ENCODE measurements around the gene EVC2.

EVC2 gene

GRCh38 chr4:5709207-5709575 is 832 bp upstream of the EVC2 start:
- peak overlapping the region; percentile 67 to 73 for H3K4me3 ChIP-seq (replicated peaks in 1 of 2; ENCODE audit: low read depth in 2 of 2, low read length in 2 of 2)
- TF ChIP-seq CTCF (IDR thresholded peaks at IDR 0.05; ENCODE audit: low read depth, low read length), result no peak
- no peak for DNase-seq (ENCODE audit: low read depth in 2 of 2)

- DNase-seq (ENCODE audit: low read depth in 2 of 2), result peak in 1 of 2 donors; percentile 31
- H3K4me3 ChIP-seq (replicated peaks in 1 of 2; ENCODE audit: low read depth in 2 of 2, low read length in 2 of 2), result peak overlapping the region; percentile 67 to 73
- no peak for TF ChIP-seq CTCF (IDR thresholded peaks at IDR 0.05; ENCODE audit: low read depth, low read length)
Measured at GRCh38 chr4:5707778-5708448, 446 bp downstream of the EVC2 start.

GRCh38 chr4:5707366-5707765 is 993 bp downstream of the EVC2 start:
- H3K4me3 ChIP-seq (replicated peaks in 1 of 2; ENCODE audit: low read depth in 2 of 2, low read length in 2 of 2), result peak overlapping the region; percentile 67 to 73
- TF ChIP-seq CTCF (IDR thresholded peaks at IDR 0.05; ENCODE audit: low read depth, low read length), result no peak
- no peak for DNase-seq (ENCODE audit: low read depth in 2 of 2)

- H3K4me3 ChIP-seq (replicated peaks in 1 of 2; ENCODE audit: low read depth in 2 of 2, low read length in 2 of 2), result no peak overlapping the region
- DNase-seq (ENCODE audit: low read depth in 2 of 2), result no peak
- no peak for TF ChIP-seq CTCF (IDR thresholded peaks at IDR 0.05; ENCODE audit: low read depth, low read length)
Measured at GRCh38 chr4:5706486-5707290, 1.7 kb downstream of the EVC2 start.

- TF ChIP-seq CTCF (IDR thresholded peaks at IDR 0.05; ENCODE audit: low read depth, low read length), result no peak
- H3K4me3 ChIP-seq (replicated peaks in 1 of 2; ENCODE audit: low read depth in 2 of 2, low read length in 2 of 2), result no peak overlapping the region
- DNase-seq (ENCODE audit: low read depth in 2 of 2), result peak; percentile 28 to 77
Measured at GRCh38 chr4:5705647-5706320, 2.6 kb downstream of the EVC2 start.

- no peak for TF ChIP-seq CTCF (IDR thresholded peaks at IDR 0.05; ENCODE audit: low read depth, low read length)
- no peak for DNase-seq (ENCODE audit: low read depth in 2 of 2)
Measured at GRCh38 chr4:5704276-5704675, 4.1 kb downstream of the EVC2 start.

More at GRCh38 chr4:5704276-5704675, 4.1 kb downstream of the EVC2 start:
- H3K4me3 ChIP-seq (replicated peaks in 1 of 2; ENCODE audit: low read depth in 2 of 2, low read length in 2 of 2), result no peak overlapping the region
